IPS-15b (cell line): ENCODE measurements around the gene PDPK1.

Experiments
- H3K27me3 ChIP-seq: one replicate; pipeline ENCODE4 v1.6.1; 2013; ENCODE audit warnings: low read length; ENCODE audit not compliant: control insufficient read depth, insufficient read depth
- H3K36me3 ChIP-seq: one replicate; pipeline ENCODE4 v1.6.1; 2013; ENCODE audit warnings: low read length; ENCODE audit not compliant: control insufficient read depth, insufficient read depth
- H3K4me1 ChIP-seq: one replicate; pipeline ENCODE4 v1.6.1; 2013; ENCODE audit warnings: mild to moderate bottlenecking, low read length; ENCODE audit not compliant: control insufficient read depth, insufficient read depth
- H3K4me3 ChIP-seq: one replicate; pipeline ENCODE4 v1.5.1; 2013; ENCODE audit warnings: low read depth, low read length
- H3K9ac ChIP-seq: one replicate; pipeline ENCODE4 v1.6.1; 2013; ENCODE audit warnings: low read depth, mild to moderate bottlenecking, low read length
- H3K9me3 ChIP-seq: one replicate; pipeline ENCODE4 v1.6.1; 2013; ENCODE audit warnings: mild to moderate bottlenecking, low read length; ENCODE audit not compliant: control insufficient read depth, insufficient read depth

Gene PDPK1

GRCh38 chr16:2537451-2538379 lies at the start of gene PDPK1:
Gene PDPK1 (plus strand): TSS chr16:2538021. CDS start chr16:2538113, 92 bp downstream.
- no peaks in the 10 kb centered on the region for H3K4me1 ChIP-seq
- peak within 1 kb of the TSS; percentile 75 for H3K4me3 ChIP-seq
- H3K9ac ChIP-seq: no peak within 1 kb of the TSS

GRCh38 chr16:2489581-2489980 lies 48.2 kb upstream of the PDPK1 start:
- H3K9me3 ChIP-seq: no peaks in the 10 kb centered on the region
- H3K4me1 ChIP-seq: no peaks in the 10 kb centered on the region
- no peaks in the 10 kb centered on the region for H3K36me3 ChIP-seq
- H3K4me3 ChIP-seq: no peak overlapping the region
- no peak overlapping the region for H3K9ac ChIP-seq
- no peaks in the 10 kb centered on the region for H3K27me3 ChIP-seq

More at GRCh38 chr16:2537451-2538379, at the start of gene PDPK1:
- no peaks in the 10 kb centered on the region for H3K9me3 ChIP-seq
- no peaks in the 10 kb centered on the region for H3K27me3 ChIP-seq
- H3K36me3 ChIP-seq: peaks cover 3% of the 10 kb centered on the region

GRCh38 chr16:2490190-2491105 lies 47.4 kb upstream of the PDPK1 start:
- no peaks in the 10 kb centered on the region for H3K27me3 ChIP-seq
- H3K4me1 ChIP-seq: no peaks in the 10 kb centered on the region
- H3K9me3 ChIP-seq: no peaks in the 10 kb centered on the region
- no peak overlapping the region for H3K9ac ChIP-seq
- no peaks in the 10 kb centered on the region for H3K36me3 ChIP-seq
- H3K4me3 ChIP-seq: no peak overlapping the region

GRCh38 chr16:2492292-2492691 lies 45.5 kb upstream of the PDPK1 start:
- H3K36me3 ChIP-seq: peaks cover 12% of the 10 kb centered on the region
- no peaks in the 10 kb centered on the region for H3K4me1 ChIP-seq
- H3K4me3 ChIP-seq: no peak overlapping the region
- no peaks in the 10 kb centered on the region for H3K9me3 ChIP-seq
- H3K27me3 ChIP-seq: no peaks in the 10 kb centered on the region
- no peak overlapping the region for H3K9ac ChIP-seq

- Histone ChIP-seq H3K4me1 (no peaks in the 10 kb centered on the region), H3K9me3 (no peaks in the 10 kb centered on the region), H3K27me3 (no peaks in the 10 kb centered on the region), H3K9ac (no peak overlapping the region), H3K4me3 (no peak overlapping the region), H3K36me3 (peaks cover 21% of the 10 kb centered on the region)
Observed at GRCh38 chr16:2493605-2494004, 44.2 kb upstream of the PDPK1 start.

GRCh38 chr16:2494616-2495015 lies 43.2 kb upstream of the PDPK1 start:
- H3K9ac ChIP-seq: no peak overlapping the region
- no peaks in the 10 kb centered on the region for H3K4me1 ChIP-seq
- peaks cover 27% of the 10 kb centered on the region for H3K36me3 ChIP-seq
- no peak overlapping the region for H3K4me3 ChIP-seq
- H3K27me3 ChIP-seq: no peaks in the 10 kb centered on the region
- H3K9me3 ChIP-seq: no peaks in the 10 kb centered on the region

- no peaks in the 10 kb centered on the region for H3K9me3 ChIP-seq
- H3K27me3 ChIP-seq: no peaks in the 10 kb centered on the region
Observed at GRCh38 chr16:2495041-2495440, 42.8 kb upstream of the PDPK1 start.

GRCh38 chr16:2496223-2497115 lies 41.4 kb upstream of the PDPK1 start:
- Histone ChIP-seq H3K27me3 (no peaks in the 10 kb centered on the region), H3K9me3 (no peaks in the 10 kb centered on the region), H3K4me1 (peaks cover 3% of the 10 kb centered on the region), H3K4me3 (no peak overlapping the region), H3K9ac (no peak overlapping the region), H3K36me3 (peaks cover 27% of the 10 kb centered on the region)

More at GRCh38 chr16:2495041-2495440, 42.8 kb upstream of the PDPK1 start:
- H3K36me3 ChIP-seq: peaks cover 27% of the 10 kb centered on the region
- H3K9ac ChIP-seq: no peak overlapping the region
- no peak overlapping the region for H3K4me3 ChIP-seq
- H3K4me1 ChIP-seq: no peaks in the 10 kb centered on the region

GRCh38 chr16:2497116-2497630 lies 40.6 kb upstream of the PDPK1 start:
- H3K4me3 ChIP-seq: no peak overlapping the region
- H3K9me3 ChIP-seq: no peaks in the 10 kb centered on the region
- H3K4me1 ChIP-seq: peaks cover 8% of the 10 kb centered on the region
- no peak overlapping the region for H3K9ac ChIP-seq
- peaks cover 27% of the 10 kb centered on the region for H3K36me3 ChIP-seq
- H3K27me3 ChIP-seq: no peaks in the 10 kb centered on the region

- Histone ChIP-seq H3K36me3 (peaks cover 27% of the 10 kb centered on the region), H3K4me3 (no peak overlapping the region), H3K9ac (no peak overlapping the region), H3K9me3 (no peaks in the 10 kb centered on the region), H3K27me3 (no peaks in the 10 kb centered on the region), H3K4me1 (peaks cover 8% of the 10 kb centered on the region)
Observed at GRCh38 chr16:2497695-2498484, 39.9 kb upstream of the PDPK1 start.
